NOMO-1 (cell line): ENCODE measurements around the gene CXXC1.
"Not testable (repeated sequence)": the region's sequence is repeated elsewhere in the genome, so short reads cannot be mapped to it uniquely, and the experiment has no call there.

Experiments used
- DNase-seq, 2 experiments: peaks; one replicate each; lab custom pipeline; 2025; ENCODE audit not compliant: unreplicated experiment in 2 of 2; lab: John Stamatoyannopoulos, UW

The CXXC1 gene

DNA sequence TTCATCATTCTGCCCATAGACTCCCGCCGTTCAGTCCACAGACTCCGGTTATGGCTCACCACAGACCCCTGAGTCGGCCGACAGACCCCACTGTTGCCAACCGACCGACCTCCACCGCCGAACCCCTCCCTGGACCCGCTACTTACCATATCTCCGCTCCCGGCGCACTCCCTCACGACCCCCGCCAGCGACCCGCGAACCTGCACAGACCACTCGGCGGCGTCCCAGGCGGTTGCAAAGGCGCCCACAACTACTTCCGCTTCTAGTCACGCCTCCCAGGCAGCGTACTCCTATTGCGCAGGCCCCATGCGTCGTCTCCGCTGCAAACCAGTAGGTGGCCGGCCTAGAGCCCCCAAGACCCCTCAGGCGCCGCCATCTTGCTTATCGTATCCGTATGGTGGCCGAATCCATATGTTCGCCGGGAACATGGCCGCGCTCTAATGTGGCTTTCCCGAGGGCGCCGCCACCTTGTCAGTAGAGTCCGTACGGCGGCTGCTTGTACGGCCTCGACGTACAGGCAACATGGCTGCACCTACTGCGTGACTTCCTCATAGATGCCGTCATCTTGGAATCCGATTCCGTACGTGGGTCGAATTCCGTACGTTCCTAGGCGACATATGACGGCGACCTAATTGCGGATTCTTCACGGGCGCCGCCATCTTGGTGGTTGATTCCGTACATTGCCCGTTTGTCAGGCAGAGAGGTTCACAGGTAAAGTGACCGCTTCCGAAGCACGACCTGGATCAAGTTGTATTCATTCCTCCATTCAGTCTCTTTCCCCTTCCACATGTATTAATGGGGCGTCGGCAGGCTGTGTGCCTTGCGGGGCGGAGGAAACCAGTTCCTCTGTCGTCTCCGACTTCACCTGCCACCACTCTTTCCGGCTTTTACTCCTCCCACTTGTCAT is at the start of gene CXXC1:
CXXC1 (minus strand) TSS at position 252 of the 907 bp plus-strand sequence; CDS start at position 149, 103 bp downstream.
- peak; percentile 98 to 99 for DNase-seq

DNA sequence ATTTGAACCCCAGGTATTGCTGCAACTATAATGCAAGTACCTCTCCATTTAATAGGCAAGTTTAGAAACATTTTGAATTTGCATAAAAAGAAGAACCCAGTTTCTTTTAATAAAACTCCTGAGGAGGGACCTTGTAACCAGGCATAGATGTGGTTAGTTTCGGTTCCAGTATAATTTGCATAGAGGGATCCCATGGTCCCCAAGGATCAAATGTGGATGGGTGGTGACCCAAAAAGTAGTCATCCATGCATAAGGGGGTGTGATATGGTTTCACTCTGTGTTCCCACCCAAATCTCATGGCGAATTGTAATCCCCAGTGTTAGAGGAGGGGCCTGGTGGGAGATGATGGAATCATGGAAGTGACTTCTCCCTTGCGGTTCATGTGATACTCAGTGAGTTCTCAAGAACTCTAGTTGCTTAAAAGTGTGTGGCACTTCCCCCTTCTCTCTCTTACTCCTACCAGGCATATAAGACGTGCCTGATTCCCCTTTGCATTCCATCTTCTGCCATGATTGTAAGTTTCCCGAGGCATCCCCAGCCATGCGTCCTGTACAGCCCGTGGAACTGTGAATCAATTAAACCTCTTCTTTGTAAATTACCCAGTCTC is 47.2 kb upstream of the CXXC1 start:
- peak in 1 of 2 experiments; percentile 5 for DNase-seq

- DNase-seq = no peak
Measured at GRCh38 chr18:50331691-50332090, 44.2 kb upstream of the CXXC1 start.

GRCh38 chr18:50330176-50330575 is 42.7 kb upstream of the CXXC1 start:
- no peak for DNase-seq

- DNase-seq = no peak
Measured at GRCh38 chr18:50327983-50328382, 40.5 kb upstream of the CXXC1 start.

DNA sequence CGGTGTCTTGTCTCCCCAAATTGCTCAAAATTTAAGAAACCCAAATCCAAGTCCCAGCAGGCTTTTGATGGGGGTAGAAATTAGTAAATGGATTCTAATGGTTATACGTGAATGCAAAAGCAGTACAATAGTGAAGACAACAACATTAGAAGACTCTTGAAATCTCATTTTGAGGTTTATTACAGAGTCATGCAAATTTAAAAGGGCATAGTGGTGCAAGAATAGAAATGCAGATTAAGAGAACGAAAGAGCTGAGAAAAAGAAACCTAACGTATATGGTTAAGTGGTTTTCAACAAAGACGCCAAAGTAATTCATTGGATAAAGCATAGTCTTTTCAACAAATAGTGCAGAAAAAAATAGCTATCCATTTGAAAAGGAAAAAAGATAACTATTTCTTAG is 33.2 kb upstream of the CXXC1 start:
- no peak for DNase-seq

DNA sequence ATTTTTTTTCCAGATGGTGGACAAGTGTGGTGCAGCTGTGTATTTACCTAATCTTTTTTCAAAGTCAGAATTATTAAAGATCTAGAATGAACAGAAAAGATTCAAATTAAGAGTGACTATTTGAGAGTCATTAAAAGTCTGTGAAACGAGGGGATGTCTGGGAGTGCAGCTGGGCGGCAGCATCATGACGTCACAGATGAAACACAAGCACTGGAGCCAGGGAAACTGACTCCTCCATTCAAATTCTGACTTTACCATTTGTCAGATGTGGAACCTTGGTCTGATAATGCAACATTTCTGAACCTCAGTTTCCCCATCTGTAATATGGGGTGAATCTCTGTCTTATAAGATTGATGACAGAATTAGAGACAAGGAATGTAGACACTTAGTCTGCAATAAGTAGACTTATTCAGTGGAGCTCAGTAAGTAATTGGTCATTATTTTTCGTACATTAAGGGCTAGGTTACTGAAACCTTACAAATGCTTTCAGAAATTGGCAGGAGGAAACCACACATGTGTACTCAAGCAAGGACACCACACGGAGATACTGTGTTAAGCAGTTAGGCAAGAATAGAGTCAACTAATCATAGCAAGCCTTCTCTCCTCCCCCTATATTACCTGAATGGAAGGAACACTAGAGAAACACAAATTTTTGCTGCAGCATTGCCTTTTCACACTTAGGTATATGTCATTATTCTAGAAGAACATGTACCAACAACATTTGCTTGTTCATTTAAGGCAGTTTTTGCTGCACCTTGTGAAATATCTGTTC is 27.8 kb upstream of the CXXC1 start:
- DNase-seq = no peak

DNA sequence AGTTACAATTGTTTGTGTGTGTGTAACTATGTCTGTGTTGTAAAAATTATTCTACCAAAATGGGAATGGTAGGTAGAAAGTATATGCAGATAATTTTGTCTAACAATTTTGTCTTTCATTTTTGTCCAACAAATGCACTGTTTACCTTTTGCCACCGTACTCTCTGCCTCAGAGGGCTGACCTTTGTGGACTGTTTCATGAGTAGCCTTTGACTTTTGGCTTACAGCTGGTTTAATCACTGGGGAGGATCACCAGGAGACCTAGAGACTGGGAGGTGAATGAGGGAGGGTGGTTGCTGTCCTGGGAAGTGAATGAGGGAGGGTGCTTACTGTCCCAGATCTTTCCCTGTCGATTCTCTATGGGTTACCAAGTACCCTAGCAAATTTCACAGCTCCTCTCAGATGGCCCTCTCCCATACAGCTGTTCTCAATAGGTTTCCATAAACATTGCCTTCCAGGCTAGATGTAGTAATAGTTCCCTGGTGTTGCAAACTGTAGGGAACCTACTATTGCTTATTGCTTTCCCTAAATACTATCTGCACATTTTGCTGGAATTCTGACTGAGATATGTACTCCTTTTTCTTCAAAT is 26.5 kb upstream of the CXXC1 start:
- DNase-seq = no peak

GRCh38 chr18:50313031-50313607 is 25.6 kb upstream of the CXXC1 start:
- DNase-seq = no peak

GRCh38 chr18:50312296-50313030 is 25.0 kb upstream of the CXXC1 start:
- peak; percentile 7 to 67 for DNase-seq

- DNase-seq = peak in 1 of 2 experiments; percentile 1
Measured at GRCh38 chr18:50311650-50312049, 24.2 kb upstream of the CXXC1 start.

GRCh38 chr18:50310080-50310479 is 22.6 kb upstream of the CXXC1 start:
- DNase-seq = no peak

DNA sequence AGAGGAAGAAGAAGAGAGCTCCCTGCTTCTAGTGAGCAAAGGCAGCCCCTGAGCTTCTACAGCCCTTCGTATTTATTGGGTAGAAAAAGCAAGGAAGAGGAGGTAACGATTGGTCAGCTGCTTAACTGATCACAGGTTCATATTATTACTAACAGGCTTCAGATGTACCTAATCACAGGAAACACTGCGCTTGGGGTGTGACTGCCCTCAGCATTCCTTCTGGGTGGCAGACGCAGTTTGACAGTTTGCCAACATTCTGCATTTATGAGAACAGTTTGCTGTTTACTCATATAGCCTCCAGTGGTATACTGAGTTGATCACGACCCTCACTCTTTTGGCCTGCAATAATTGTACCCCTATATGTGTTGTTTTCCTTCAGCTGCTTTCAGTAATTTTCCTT is 21.4 kb upstream of the CXXC1 start:
- DNase-seq = not testable (repeated sequence)

GRCh38 chr18:50307738-50308470 is 20.4 kb upstream of the CXXC1 start:
- DNase-seq = peak; percentile 90 to 98

DNA sequence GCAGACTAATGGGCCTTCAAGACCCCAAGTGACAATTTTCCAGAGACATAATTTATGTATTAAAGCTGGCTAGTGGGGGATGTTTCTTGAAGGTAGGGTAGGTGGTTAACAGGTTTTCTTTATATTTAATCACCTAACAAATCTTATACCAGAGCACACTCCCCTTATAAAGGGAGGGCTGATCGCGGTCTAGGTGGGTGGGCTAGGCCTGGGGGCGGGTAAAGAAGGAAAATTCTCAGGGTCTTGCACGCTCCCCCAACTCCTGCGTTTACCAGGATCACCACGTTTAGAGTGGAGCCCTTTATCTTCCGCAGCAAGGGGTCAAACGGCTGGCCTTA is 19.9 kb upstream of the CXXC1 start:
- DNase-seq = no peak

DNA sequence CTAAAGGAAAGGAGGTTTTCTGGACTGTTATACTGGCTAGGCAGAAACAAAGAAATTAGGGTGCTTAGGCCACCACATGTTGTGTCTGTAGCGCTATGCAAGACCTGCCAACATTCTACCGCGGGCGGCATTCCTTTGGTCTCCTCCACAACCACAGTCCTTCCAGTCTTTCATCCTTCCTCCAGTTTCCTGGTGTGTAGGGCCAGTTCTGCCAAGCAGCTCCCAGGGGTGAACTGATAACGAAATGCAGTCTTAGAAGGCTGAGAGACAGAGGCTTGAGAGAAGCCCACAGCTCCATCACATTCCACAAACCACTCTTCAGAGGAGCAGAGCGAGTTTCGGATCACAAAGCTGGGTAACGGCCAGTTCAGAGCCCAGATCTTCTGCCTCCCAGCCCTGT is 19.5 kb upstream of the CXXC1 start:
- no peak for DNase-seq

DNA sequence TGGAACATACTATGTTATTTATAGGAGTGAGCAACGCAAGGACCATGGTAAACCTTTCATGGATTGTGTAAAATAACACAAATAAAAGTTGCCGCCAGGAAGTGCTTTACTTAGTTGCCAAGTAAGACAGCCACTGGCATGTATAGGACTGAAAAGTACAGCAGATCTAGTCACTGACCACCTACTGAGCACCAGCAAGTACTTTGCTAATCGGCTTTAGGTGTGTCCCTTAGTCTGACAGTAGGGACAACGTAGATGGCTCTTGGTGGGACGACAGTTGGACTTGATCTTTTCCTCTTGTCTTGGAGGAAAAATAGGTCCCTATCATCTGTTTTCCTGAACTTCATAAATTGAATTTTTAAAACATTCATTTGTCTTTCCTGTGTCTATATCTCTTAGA is 13.6 kb upstream of the CXXC1 start:
- no peak for DNase-seq

DNA sequence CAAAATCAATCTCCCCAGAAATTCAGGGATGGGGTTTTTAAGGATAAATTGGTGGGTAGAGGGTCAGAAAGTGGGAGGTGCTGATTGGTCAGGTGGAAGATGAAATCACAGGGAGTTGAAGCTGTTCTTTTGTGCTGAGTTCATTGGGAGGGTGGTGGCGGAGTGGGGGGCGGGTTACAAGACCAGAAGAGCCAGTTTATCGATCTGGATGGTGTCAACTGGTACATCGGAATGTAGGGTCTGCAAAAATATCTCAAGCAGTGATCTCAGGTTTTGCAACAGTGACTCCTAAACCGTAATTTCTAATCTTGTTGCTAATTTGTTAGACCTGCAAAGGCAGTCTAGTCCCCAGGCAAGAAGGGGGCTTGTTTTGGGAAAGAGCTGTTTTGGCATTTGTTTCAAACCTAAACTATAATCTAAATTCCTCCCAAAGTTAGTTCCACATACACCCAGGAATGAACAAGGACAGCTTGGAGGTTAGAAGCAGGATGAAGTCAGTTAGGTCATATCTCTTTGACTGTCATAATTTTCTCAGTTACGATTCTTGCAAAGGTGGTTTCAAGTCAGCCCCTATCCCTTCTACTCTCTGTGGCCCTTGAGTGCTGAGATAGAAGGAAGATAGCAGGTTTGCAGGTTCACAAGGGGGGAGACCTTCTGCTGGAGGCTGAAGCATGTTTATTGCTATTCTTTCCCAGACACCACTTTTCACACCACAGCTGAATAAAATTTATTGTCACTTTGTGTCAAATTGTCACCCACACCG is 12.3 kb upstream of the CXXC1 start:
- no peak for DNase-seq
